Fibroblast of skin of left quadriceps (primary cell): Measurements from ENCODE around the gene EFNB1.

ENCODE experiments used
- DNase-seq, 2 experiments: peaks; one replicate each; pipeline ENCODE4 v3.0.0-alpha.2; 2013; ENCODE audit warnings: low read depth in 2 of 2

Gene EFNB1

DNA sequence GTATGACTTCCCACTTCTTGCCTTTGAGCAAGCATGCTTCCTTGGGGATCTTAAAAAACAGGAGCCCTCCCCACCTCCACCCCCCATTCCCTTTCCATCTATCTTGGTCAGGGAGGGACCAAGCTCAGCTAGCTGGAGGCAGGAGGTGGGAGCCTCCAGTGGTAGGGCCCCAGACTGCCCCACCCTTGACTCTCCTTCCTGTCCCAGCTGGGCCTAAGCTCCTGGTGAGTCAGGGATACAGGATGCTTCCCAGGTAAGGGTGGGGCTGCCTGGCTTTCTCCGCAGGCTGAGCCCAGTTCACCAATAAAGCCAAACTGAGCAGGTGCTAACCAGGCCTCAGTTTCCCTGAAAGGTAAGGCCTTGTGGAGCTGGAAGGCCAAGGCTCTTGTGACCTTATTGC lies 15.2 kb downstream of the EFNB1 start:
- DNase-seq = no peak

DNA sequence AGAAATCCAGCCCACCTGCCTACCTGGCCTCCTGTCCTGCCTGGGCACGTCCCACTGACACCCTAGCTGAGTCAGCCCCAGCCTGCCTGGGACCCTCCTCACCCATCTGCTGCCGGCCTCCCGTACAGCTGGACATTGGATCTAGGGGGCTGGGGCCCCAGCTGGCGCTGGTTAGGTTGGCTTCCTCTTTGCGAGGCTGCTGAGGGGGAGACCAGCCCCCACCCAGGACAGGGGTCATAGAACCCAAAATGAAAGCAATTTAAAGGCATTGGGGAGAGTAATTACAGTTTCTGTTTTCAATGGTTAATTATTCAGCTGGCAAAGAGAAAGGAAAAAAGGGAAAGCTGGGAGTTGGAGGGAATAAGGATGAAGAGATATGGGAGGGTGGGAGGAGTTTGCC lies 15.8 kb downstream of the EFNB1 start:
- DNase-seq = no peak

GRCh38 chrX:68846536-68846935 lies 17.7 kb downstream of the EFNB1 start:
- no peak for DNase-seq

GRCh38 chrX:68847172-68847571 lies 18.4 kb downstream of the EFNB1 start:
- DNase-seq = no peak

DNA sequence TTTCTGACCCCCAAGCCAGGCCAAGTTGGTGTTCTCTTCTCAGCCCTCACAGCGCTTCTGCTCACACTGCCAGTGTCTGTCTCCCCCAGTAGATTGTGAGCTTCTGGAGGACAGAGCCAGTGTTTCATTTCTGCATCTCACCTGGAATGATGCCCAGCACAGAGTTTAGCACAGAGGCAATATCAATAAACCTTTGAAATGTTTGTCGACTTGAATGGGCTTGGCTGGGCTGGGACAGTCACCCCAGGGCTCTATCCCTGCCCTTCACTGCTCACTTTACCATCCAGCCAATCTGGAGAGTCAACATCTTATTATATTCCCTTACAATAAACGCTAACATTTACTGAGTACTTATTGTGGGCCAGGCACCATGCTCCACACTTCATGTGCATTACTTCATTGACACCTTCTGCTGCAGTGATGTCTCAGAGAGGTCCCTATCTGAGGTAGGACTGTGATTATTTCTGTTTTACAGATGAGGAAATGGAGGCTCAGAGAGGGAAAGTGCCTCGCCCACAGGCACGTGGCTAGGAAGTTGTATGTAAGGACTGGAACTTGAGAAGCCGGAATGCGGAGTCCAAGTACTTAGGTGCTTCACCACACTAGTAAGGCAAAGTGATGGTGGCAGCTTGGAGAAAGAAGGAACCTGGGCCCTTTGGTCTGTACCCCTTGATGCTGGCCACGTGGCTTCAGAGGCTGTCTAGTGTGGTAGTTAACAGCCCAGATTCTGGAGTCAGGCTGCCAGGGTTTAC lies 19.5 kb downstream of the EFNB1 start:
- DNase-seq = no peak

GRCh38 chrX:68851082-68851481 lies 22.3 kb downstream of the EFNB1 start:
- DNase-seq = no peak

DNA sequence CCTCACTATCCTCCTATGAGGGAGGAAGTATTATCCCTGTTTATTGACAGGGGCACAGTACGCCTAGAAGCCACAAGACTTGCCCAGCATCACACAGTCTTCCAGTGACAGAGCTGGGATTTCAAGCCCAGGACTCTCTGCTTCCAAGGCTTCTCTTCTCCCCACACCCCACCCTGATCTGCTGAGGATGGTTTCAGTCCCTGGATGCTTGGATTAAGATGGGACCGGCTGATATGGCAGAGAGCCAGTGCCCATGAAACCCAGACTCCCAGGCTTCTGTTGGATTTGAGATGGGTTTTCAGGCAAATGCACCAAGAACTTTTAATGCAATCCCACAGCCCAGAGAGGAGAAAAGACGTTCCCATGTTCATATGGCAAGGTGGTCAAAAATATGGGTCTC lies 23.2 kb downstream of the EFNB1 start:
- no peak for DNase-seq

DNA sequence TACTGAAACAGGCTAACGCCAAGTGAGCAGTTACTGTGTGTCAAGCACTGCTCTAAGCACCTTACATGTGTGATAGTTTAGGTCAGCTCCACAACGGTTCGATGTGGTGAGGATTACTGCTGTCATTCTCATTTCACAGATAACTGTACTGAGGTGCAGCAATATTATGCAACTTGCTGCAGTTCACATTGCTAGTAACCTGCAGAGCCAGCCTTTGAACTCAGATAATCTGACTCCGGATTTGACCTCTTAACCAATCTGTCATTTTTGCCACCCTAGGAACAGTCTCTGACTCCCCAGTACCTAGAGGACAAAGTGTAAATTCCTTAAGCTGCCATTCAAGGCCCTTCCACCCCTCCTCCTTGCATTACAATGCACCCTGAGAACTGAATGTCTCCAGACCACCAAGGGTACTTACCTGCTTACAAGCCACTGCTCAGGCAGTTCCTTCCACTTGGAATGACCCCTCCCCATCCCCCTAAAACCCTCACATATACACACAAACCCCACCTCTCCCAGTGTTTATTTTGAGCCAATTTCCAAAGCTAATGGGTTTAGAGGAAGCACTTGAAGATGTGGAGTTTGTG lies 24.9 kb downstream of the EFNB1 start:
- DNase-seq = no peak

DNA sequence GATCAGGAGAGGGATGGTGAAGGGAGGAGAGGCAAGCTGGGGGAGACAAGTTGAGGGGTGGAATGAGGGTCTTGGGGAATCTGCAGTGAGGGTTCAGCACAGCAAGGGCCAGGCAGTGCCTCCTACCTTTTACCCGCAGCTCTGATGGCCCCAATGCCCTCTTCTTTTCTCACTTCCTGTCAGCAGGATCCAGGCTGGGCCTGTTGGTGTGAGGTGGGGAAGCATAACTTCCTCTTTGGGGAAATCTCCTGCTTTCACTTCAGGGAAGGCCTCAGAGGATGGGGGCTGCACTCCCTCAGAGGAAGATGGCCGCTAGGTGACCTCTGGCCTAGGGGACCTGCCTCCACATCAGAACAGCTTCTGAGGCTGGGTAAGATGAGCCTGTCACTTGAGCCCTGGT lies 36.5 kb downstream of the EFNB1 start:
- DNase-seq = no peak

- no peak for DNase-seq
These were observed 37.1 kb downstream of the EFNB1 start for GRCh38 chrX:68865926-68866325.

DNA sequence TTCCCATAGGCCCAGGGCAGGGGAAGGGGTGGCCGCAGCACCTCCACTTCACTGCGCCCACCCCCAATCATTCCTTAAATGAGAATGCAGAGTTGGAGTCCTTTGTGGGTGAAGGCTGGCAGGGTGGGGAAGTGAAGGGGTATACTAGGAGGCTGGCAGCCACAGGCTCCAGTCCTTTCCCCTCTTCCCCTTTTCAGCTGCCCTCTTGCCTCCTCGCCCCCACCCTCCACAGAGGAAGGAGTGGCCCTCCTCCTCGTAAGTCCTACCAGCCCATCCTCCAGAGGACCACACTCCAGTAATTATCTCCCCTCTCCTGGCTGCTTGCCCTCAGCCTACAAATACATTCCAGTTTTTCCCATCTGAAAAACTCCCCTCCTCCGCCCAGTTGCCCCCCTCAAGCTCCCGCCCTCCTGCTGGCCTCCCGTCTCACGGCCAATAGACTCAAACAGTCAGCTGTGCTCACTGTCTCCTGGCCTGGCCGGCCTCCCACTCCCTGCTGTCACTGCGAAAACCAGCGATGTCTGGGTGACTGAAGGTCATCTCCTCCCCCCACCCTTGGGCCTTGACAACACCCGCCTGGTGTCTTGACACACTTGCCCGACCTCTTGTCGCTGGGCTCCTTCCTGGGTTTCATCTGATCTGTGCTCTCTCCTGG lies 38.8 kb downstream of the EFNB1 start:
- no peak for DNase-seq

DNA sequence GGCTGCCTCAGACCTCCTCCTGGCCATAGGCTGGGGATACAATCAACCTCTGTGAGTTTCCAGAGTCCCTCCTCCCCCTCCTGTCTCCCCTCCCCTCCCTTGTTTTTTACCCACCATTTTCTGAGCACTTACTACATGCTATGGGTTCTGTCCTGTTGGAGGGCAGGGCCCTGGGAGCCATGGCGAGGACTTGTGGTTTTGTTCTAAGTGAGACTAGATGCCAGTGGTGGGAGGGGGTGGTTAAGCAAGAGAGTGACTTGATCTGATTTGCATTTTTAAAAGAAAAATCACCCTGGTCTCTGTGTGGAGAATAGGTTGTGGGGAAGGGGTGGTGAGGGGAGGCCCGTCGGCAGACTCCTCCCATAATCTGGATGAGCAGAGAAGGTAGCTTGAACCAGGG lies 39.5 kb downstream of the EFNB1 start:
- DNase-seq = no peak

GRCh38 chrX:68868902-68869800 lies 40.3 kb downstream of the EFNB1 start:
- no peak for DNase-seq

DNA sequence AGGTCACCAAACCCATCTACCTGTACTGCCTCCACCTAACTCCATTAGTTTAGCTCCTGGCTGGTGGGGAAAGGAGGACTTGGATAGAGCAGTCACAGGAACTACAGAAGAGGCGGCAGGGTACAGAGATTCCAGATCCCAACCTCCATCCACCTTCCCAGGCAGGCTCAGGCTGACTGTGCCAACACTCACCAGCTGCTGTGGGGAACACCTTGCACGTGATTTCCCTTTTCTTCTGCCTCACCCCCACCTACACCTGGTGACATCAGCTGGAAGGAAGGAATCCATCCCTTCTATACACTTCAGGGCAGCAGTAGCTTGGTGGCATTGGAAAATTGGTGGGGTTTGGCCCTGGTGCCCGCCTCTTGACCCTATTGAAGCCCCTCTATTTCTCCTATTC lies 41.5 kb downstream of the EFNB1 start:
- DNase-seq = no peak

DNA sequence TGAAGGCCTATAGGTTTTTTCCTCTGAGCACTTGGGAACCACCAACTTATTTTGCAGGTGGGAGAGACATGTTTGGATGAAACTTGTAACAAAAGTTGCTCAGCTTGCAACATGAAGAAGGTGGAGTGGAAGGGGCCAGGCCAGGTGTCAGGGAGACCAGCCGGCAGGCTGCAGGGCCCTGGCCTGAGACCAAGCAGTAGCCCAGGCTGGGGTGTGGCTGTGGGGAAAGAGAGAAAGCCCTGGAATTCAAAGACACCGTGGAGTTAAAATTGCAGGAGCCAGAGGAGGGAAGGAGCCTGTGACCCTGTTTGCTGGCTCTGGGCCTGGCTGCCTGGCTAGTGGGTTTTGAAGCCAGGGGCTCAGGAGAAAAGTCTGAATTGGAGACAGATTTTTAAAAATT lies 43.4 kb downstream of the EFNB1 start:
- no peak for DNase-seq

- no peak for DNase-seq
These were observed 45.3 kb downstream of the EFNB1 start for GRCh38 chrX:68874076-68874475.

DNA sequence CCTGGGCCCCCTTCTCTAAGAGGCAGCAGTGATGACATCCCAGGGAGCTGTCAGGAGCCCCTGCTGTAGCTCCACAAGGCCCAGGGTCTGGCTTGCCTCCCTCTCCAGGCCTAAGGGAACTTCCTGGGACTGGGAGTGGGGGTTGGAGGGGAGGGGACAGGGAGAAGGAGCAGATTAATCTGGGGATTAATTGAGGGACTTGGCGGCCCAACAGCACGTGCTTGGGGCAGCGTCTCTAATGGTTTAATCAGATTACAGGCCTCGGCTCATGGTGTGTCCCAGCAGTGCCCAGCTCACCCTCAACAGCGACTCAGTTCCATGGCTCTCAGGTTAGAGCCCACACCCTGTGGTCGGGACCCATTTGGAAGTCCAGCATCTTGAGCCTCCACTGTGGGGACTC lies 47.9 kb downstream of the EFNB1 start:
- no peak for DNase-seq

DNA sequence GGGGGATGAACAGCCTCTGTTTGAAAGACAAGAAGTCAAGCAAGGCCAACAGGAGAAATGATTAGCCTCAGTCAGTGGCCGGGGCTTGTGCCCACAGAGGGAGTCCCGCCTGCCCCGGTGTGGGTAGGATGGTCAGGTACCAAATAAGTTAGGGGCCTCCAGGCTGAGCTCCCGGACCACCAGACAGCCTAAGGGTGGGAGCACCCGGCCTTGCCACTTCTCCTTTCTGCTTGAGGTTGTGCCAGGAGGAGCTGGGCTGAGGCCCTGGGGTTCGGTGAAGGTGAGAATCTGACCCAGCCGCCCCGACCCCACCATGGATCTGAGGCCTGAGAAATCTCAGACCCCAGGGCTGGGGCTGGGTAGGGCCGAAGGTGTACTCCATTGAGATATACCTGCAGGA lies 48.8 kb downstream of the EFNB1 start:
- no peak for DNase-seq

GRCh38 chrX:68878977-68879645 lies 50.3 kb downstream of the EFNB1 start:
- no peak for DNase-seq

DNA sequence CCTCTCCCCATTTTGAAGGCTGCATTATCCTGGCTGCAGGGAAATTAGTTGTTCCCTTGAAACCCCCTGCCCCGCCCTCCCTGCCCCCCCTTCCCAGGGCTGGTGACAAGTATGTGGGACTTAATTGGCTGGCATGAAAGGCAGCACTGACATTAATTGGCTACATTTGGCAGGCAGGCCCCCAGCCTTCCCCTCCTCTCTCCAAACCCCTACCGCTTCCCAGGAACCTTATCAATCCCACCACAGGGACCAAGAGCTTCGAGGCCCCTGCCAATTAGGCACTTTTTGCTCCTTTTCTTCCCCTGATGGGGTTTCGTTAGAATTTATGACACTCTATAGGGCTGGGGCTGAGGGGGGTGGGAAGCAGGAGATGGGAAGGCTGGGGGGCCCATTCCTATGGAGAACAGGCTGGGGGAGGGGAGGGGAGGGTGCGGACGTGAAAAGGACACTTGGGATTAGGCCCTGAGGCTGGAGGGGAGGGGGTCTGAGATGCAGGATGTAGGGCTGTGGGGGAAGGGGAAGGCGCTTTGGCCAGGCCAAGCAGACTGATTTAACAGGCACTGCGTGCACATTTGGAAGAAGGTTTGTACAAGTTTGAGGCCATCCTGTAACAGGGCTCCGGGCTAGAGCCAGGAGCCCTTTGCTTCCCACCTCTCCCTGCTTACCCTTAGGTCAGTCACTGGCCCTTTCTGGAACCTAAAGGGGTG lies 52.2 kb downstream of the EFNB1 start:
- no peak for DNase-seq

GRCh38 chrX:68881911-68882310 lies 53.1 kb downstream of the EFNB1 start:
- no peak for DNase-seq
